ENCODE results near the gene KLF5.

KLF5 gene

GRCh38 chr13:73061876-73062275 lies 3.1 kb downstream of the KLF5 start:
- no peaks in the 10 kb centered on the region for H3F3A ChIP-seq (ENCODE audit: low read depth)
- TF ChIP-seq EZH2phosphoT487 (IDR thresholded peaks at IDR 0.05; ENCODE audit: borderline replicate concordance) (no peak), CTCF (conservative IDR thresholded peaks at IDR 0.05; ENCODE audit: low read length) (no peak)
- no peaks in the 10 kb centered on the region for H3K9me3 ChIP-seq (ENCODE audit: insufficient read depth, low read depth, low read length)
- H3K79me2 ChIP-seq (ENCODE audit: insufficient read depth, low read length) = no peaks in the 10 kb centered on the region
- H3K4me2 ChIP-seq (ENCODE audit: low read depth, low read length, poor library complexity, severe bottlenecking) = no peak overlapping the region
- no peak overlapping the region for H3K4me3 ChIP-seq (ENCODE audit: low read length, poor library complexity, severe bottlenecking)
- peaks cover 5% of the 10 kb centered on the region for H3K27me3 ChIP-seq (ENCODE audit: insufficient read depth, low read length, poor library complexity, severe bottlenecking)
- H4K20me1 ChIP-seq (ENCODE audit: insufficient read depth, low read length, poor library complexity, severe bottlenecking) = no peaks in the 10 kb centered on the region
- no peaks in the 10 kb centered on the region for H3K4me1 ChIP-seq (ENCODE audit: insufficient read depth, low read length, poor library complexity, severe bottlenecking)
- no peaks in the 10 kb centered on the region for H3K36me3 ChIP-seq (ENCODE audit: insufficient read depth, low read length)
- no peaks in the 10 kb centered on the region for H3K9me2 ChIP-seq (replicated peaks; ENCODE audit: low read depth, low read length)
- no peak overlapping the region for H2AFZ ChIP-seq (ENCODE audit: low read length)
- no peak overlapping the region for H3K9ac ChIP-seq (ENCODE audit: low read depth, low read length, poor library complexity, severe bottlenecking)

GRCh38 chr13:73062468-73062867 lies 3.7 kb downstream of the KLF5 start:
- Histone ChIP-seq H3K36me3 (ENCODE audit: insufficient read depth, low read length) (no peaks in the 10 kb centered on the region), H3K4me3 (ENCODE audit: low read length, poor library complexity, severe bottlenecking) (no peak overlapping the region), H3K9me2 (replicated peaks; ENCODE audit: low read depth, low read length) (no peaks in the 10 kb centered on the region), H3K27me3 (ENCODE audit: insufficient read depth, low read length, poor library complexity, severe bottlenecking) (peaks cover 5% of the 10 kb centered on the region), H3K4me2 (ENCODE audit: low read depth, low read length, poor library complexity, severe bottlenecking) (no peak overlapping the region), H3K9ac (ENCODE audit: low read depth, low read length, poor library complexity, severe bottlenecking) (no peak overlapping the region), H3F3A (ENCODE audit: low read depth) (no peaks in the 10 kb centered on the region), H4K20me1 (ENCODE audit: insufficient read depth, low read length, poor library complexity, severe bottlenecking) (no peaks in the 10 kb centered on the region), H3K4me1 (ENCODE audit: insufficient read depth, low read length, poor library complexity, severe bottlenecking) (no peaks in the 10 kb centered on the region), H2AFZ (ENCODE audit: low read length) (no peak overlapping the region), H3K9me3 (ENCODE audit: insufficient read depth, low read depth, low read length) (no peaks in the 10 kb centered on the region), H3K79me2 (ENCODE audit: insufficient read depth, low read length) (no peaks in the 10 kb centered on the region)
- no peak for TF ChIP-seq CTCF (conservative IDR thresholded peaks at IDR 0.05; ENCODE audit: low read length)
- no peak for TF ChIP-seq EZH2phosphoT487 (IDR thresholded peaks at IDR 0.05; ENCODE audit: borderline replicate concordance)

GRCh38 chr13:73063166-73063565 lies 4.4 kb downstream of the KLF5 start:
- TF ChIP-seq EZH2phosphoT487 (IDR thresholded peaks at IDR 0.05; ENCODE audit: borderline replicate concordance) = no peak
- no peak overlapping the region for H3K9ac ChIP-seq (ENCODE audit: low read depth, low read length, poor library complexity, severe bottlenecking)
- H3K4me3 ChIP-seq (ENCODE audit: low read length, poor library complexity, severe bottlenecking) = no peak overlapping the region
- H3K9me2 ChIP-seq (replicated peaks; ENCODE audit: low read depth, low read length) = no peaks in the 10 kb centered on the region
- H3K79me2 ChIP-seq (ENCODE audit: insufficient read depth, low read length) = no peaks in the 10 kb centered on the region
- H3K36me3 ChIP-seq (ENCODE audit: insufficient read depth, low read length) = no peaks in the 10 kb centered on the region
- no peak overlapping the region for H3K4me2 ChIP-seq (ENCODE audit: low read depth, low read length, poor library complexity, severe bottlenecking)
- H2AFZ ChIP-seq (ENCODE audit: low read length) = no peak overlapping the region
- no peaks in the 10 kb centered on the region for H3K4me1 ChIP-seq (ENCODE audit: insufficient read depth, low read length, poor library complexity, severe bottlenecking)
- H3K27me3 ChIP-seq (ENCODE audit: insufficient read depth, low read length, poor library complexity, severe bottlenecking) = no peaks in the 10 kb centered on the region
- H4K20me1 ChIP-seq (ENCODE audit: insufficient read depth, low read length, poor library complexity, severe bottlenecking) = no peaks in the 10 kb centered on the region
- no peaks in the 10 kb centered on the region for H3F3A ChIP-seq (ENCODE audit: low read depth)
- H3K9me3 ChIP-seq (ENCODE audit: insufficient read depth, low read depth, low read length) = no peaks in the 10 kb centered on the region

GRCh38 chr13:73065036-73065435 lies 6.2 kb downstream of the KLF5 start:
- TF ChIP-seq CTCF (conservative IDR thresholded peaks at IDR 0.05; ENCODE audit: low read length) (no peak), EZH2phosphoT487 (IDR thresholded peaks at IDR 0.05; ENCODE audit: borderline replicate concordance) (no peak)
- Histone ChIP-seq H3K4me2 (ENCODE audit: low read depth, low read length, poor library complexity, severe bottlenecking) (no peak overlapping the region), H3K9me3 (ENCODE audit: insufficient read depth, low read depth, low read length) (no peaks in the 10 kb centered on the region), H3F3A (ENCODE audit: low read depth) (no peaks in the 10 kb centered on the region), H3K9ac (ENCODE audit: low read depth, low read length, poor library complexity, severe bottlenecking) (no peak overlapping the region), H3K27me3 (ENCODE audit: insufficient read depth, low read length, poor library complexity, severe bottlenecking) (no peaks in the 10 kb centered on the region), H2AFZ (ENCODE audit: low read length) (no peak overlapping the region), H4K20me1 (ENCODE audit: insufficient read depth, low read length, poor library complexity, severe bottlenecking) (no peaks in the 10 kb centered on the region), H3K9me2 (replicated peaks; ENCODE audit: low read depth, low read length) (no peaks in the 10 kb centered on the region), H3K36me3 (ENCODE audit: insufficient read depth, low read length) (no peaks in the 10 kb centered on the region), H3K4me1 (ENCODE audit: insufficient read depth, low read length, poor library complexity, severe bottlenecking) (no peaks in the 10 kb centered on the region), H3K4me3 (ENCODE audit: low read length, poor library complexity, severe bottlenecking) (no peak overlapping the region), H3K79me2 (ENCODE audit: insufficient read depth, low read length) (no peaks in the 10 kb centered on the region)

Data from Loucy (cell line).